IPS DF 6.9 (cell line): Measurements from ENCODE around the gene SUFU.
"Not testable (repeated sequence)": the region's sequence is repeated elsewhere in the genome, so short reads cannot be mapped to it uniquely, and the experiment has no call there.

Experiments used
- DNase-seq: peaks from one replicate; pipeline ENCODE4 v3.0.0-alpha.2; 2013; ENCODE audit warnings: low read depth, low spot score
- H3K27ac ChIP-seq: one replicate; pipeline ENCODE4 v1.5.1; 2013; ENCODE audit warnings: low read length, control low read depth
- H3K27me3 ChIP-seq: 2 replicates; pipeline ENCODE4 v1.6.1; 2013; ENCODE audit warnings: mild to moderate bottlenecking, low read length; ENCODE audit not compliant: control insufficient read depth, insufficient read depth
- H3K36me3 ChIP-seq: 2 replicates; pipeline ENCODE4 v1.6.1; 2013; ENCODE audit warnings: low read length; ENCODE audit not compliant: control insufficient read depth, insufficient read depth
- H3K4me1 ChIP-seq: 2 replicates; pipeline ENCODE4 v1.6.1; 2013; ENCODE audit warnings: low read length; ENCODE audit not compliant: control insufficient read depth, insufficient read depth
- H3K4me3 ChIP-seq: 2 replicates; pipeline ENCODE4 v1.5.1; 2013; ENCODE audit warnings: mild to moderate bottlenecking, low read length
- H3K9me3 ChIP-seq: 2 replicates; pipeline ENCODE4 v1.6.1; 2013; ENCODE audit warnings: low read length, inconsistent platforms; ENCODE audit not compliant: control insufficient read depth, insufficient read depth
- WGBS: extraction: QIAGEN DNeasy Blood & Tissue Kit; methylation state at CpG from one replicate; pipeline ENCODE4 v1.1.7; 2013; ENCODE audit warnings: mixed read lengths, missing lambda C conversion rate; ENCODE audit not compliant: insufficient read length, insufficient coverage; 5-methylcytosine and 5-hydroxymethylcytosine counted together

Gene SUFU

DNA sequence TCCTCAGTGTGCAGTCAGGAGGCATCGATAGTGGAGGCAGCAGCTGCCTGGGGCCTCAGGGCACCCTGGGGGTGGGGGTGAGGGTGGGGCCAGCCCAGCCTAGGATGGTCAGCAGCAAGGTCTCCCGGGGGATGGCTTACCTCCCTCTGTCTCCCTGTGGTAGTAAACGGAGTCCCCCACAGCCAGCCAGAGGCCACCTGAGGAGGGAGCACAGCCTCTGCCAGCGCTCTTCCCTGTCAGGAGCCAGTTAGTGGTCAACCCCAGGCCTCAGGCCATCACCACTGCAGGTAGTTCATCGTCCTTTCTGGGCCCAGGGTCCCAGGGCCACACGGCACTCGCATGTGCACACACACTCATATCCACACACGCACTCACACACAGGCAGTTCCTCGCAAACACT, 23.4 kb upstream of the SUFU start:
- no peak overlapping the region for H3K27ac ChIP-seq
- H3K9me3 ChIP-seq, result no peaks in the 10 kb centered on the region
- H3K4me3 ChIP-seq, result no peak overlapping the region
- no peaks in the 10 kb centered on the region for H3K4me1 ChIP-seq
- DNase-seq, result no peak
- WGBS, result no CpG with 5 or more reads among the region's 9 CpGs
- no peaks in the 10 kb centered on the region for H3K27me3 ChIP-seq
- H3K36me3 ChIP-seq, result peaks cover 39% of the 10 kb centered on the region

DNA sequence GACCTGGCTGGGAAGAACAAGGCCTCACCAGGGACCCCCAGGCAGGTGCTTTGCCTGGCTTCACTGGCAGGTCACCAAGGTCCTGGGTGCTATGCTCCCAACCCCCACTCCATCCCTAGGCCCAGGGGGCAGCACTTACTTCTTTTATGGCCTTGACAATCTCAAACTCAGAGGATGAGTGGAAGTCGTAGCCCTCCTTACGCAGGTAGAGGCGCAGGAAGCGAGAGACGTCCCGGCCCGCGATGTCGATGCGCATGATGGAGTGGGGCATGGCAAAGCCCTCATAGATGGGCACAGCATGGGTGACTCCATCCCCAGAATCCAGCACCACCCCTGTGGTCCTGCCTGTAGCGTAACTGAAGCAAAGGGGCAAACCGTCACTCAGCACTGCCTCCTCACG, 19.8 kb upstream of the SUFU start:
- no peak for DNase-seq
- Histone ChIP-seq H3K9me3 (no peaks in the 10 kb centered on the region), H3K4me1 (no peaks in the 10 kb centered on the region), H3K4me3 (no peak overlapping the region), H3K27me3 (no peaks in the 10 kb centered on the region), H3K36me3 (peaks cover 54% of the 10 kb centered on the region), H3K27ac (no peak overlapping the region)
- no CpG with 5 or more reads among the region's 13 CpGs for WGBS

- DNase-seq, result no peak
- no peaks in the 10 kb centered on the region for H3K9me3 ChIP-seq
- no peaks in the 10 kb centered on the region for H3K27me3 ChIP-seq
- H3K27ac ChIP-seq, result no peak overlapping the region
- no peaks in the 10 kb centered on the region for H3K4me1 ChIP-seq
- no peak overlapping the region for H3K4me3 ChIP-seq
- no CpG with 5 or more reads among the region's 18 CpGs for WGBS
- peaks cover 54% of the 10 kb centered on the region for H3K36me3 ChIP-seq
Measured at GRCh38 chr10:102485093-102485784, 18.5 kb upstream of the SUFU start.

DNA sequence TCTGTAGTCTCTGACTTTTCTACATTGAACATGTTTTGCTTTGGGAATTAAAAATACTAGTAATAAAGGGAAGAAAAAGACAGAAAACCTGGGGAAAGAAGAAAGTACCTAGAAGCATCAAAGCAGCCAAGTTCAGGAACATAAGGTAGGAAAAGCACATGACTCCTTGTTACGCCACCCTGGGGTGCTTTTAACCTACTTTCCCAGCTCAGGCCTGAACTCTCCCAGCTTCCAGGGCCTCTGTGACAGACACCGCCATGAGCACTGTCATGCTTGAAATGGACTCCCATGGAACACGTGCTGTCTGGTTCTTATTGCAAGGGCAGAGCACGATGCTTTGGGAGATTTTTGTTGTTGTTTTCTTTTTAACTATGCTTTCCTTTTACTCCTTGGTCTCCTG, 12.6 kb upstream of the SUFU start:
- no peaks in the 10 kb centered on the region for H3K4me1 ChIP-seq
- no CpG with 5 or more reads among the region's 4 CpGs for WGBS

DNA sequence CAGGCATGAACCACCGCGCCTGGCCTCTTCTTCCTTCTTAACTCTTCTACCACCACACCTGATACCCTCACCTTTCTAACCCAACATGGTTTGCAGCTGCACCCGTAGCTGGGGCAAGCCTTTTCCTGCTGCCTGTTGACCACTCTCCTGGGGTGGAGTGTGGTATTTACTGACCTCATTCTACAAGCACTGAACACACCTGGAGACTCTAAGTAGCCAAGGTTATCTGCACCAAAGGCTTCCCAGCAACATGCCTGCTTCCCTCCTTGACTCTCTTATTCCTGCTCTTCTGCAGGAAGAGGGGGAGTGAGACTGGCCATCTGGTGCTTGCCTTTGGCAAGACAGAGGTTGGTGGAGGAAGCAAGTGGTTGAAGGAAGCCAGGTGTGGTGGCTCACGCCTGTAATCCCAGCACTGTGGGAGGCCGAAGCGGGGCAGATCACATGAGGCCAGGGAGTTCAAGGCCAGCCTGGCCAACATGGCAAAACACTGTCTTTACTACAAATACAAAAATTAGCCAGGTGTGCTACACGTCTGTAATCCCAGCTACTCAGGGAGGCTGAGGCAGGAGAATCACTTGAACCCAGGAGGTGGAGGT, 11.3 kb upstream of the SUFU start:
- DNase-seq, result no peak
- Histone ChIP-seq H3K36me3 (peaks cover 7% of the 10 kb centered on the region; the same call in 1 of the 2 replicates), H3K9me3 (no peaks in the 10 kb centered on the region), H3K4me1 (no peaks in the 10 kb centered on the region), H3K27me3 (no peaks in the 10 kb centered on the region), H3K27ac (no peak overlapping the region), H3K4me3 (no peak overlapping the region)
- no CpG with 5 or more reads among the region's 7 CpGs for WGBS

More for the DNA sequence above, 12.6 kb upstream of the SUFU start:
- H3K4me3 ChIP-seq, result no peak overlapping the region
- no peak overlapping the region for H3K27ac ChIP-seq
- DNase-seq, result no peak
- peaks cover 8% of the 10 kb centered on the region; the same call in 1 of the 2 replicates for H3K36me3 ChIP-seq
- H3K27me3 ChIP-seq, result no peaks in the 10 kb centered on the region
- no peaks in the 10 kb centered on the region for H3K9me3 ChIP-seq

DNA sequence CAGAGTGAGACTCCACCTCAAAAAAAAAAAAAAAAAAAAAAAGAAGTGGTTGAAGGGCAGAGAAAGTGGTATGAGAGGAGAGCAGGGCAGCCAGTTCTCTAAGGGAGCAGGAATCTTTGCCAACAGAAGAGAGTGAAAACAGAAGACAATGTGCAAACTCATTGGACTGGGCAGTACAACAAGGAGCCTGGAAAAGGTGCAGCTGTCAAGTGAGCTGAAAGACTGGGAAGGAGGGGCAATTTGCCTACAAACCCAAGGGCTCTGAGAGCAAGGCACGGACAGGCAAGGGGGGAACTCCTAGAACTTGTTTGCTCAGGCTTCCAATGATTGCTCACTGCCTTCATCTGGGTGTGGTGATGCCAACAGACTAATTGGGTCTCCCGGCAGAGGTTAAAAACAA, 10.8 kb upstream of the SUFU start:
- Histone ChIP-seq H3K27me3 (no peaks in the 10 kb centered on the region), H3K27ac (no peak overlapping the region), H3K4me3 (no peak overlapping the region), H3K4me1 (no peaks in the 10 kb centered on the region), H3K9me3 (no peaks in the 10 kb centered on the region), H3K36me3 (peaks cover 5% of the 10 kb centered on the region; the same call in 1 of the 2 replicates)
- no peak for DNase-seq
- WGBS, result no CpG with 5 or more reads among the region's 2 CpGs

- WGBS, result no CpG with 5 or more reads among the region's 2 CpGs
- no peak overlapping the region for H3K27ac ChIP-seq
- DNase-seq, result no peak
- no peaks in the 10 kb centered on the region; the same call in 1 of the 2 replicates for H3K36me3 ChIP-seq
- no peaks in the 10 kb centered on the region for H3K9me3 ChIP-seq
- no peaks in the 10 kb centered on the region for H3K4me1 ChIP-seq
- H3K4me3 ChIP-seq, result no peak overlapping the region
- no peaks in the 10 kb centered on the region for H3K27me3 ChIP-seq
Measured at GRCh38 chr10:102493771-102494170, 10.0 kb upstream of the SUFU start.

DNA sequence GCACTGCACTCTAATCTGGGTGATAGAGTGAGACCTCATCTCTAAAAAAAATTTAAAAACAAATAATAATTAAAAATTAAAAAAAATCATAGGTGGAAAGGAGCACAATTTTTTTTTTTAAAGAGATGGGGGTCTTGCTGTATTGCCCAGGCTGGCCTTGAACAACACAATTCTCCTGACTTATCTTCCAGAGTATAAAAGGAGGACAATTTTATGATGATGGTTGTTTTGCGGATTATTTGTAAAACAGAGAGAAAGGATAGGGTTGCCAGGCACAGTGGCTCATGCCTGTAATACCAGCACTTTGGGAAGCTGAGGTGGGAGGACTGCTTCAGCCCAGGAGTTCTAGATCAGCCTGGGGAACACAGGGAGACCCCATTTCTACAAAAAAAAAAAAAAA, 6.2 kb upstream of the SUFU start:
- Histone ChIP-seq H3K9me3 (no peaks in the 10 kb centered on the region), H3K27ac (no peak overlapping the region), H3K4me1 (no peaks in the 10 kb centered on the region), H3K36me3 (no peaks in the 10 kb centered on the region), H3K4me3 (no peak overlapping the region), H3K27me3 (no peaks in the 10 kb centered on the region)
- WGBS, result no CpG with 5 or more reads among the region's 1 CpG
- DNase-seq, result no peak

DNA sequence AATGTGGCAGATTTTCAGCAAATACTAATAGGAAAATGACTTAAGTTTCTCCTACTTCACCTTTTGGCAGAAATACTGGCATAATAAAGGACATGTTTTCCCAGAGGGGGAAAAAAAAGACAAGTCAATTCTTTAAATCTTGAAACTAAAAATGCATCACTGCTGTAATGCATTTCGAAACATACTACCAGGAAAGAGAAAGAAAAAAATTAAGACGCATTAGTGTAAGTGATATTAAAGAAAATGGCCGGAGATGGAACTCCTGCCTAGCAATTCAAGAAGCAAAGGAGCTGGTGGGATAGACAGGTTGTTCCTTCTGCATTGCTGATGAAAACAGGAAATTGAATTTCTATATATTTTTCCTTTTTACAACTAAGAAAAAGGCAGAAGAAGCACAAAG, 4.4 kb upstream of the SUFU start:
- H3K4me1 ChIP-seq, result no peaks in the 10 kb centered on the region
- no peak overlapping the region for H3K4me3 ChIP-seq
- no peaks in the 10 kb centered on the region for H3K9me3 ChIP-seq
- no CpG with 5 or more reads among the region's 3 CpGs for WGBS
- no peaks in the 10 kb centered on the region for H3K27me3 ChIP-seq
- no peak for DNase-seq
- H3K36me3 ChIP-seq, result no peaks in the 10 kb centered on the region
- no peak overlapping the region for H3K27ac ChIP-seq

- DNase-seq, H3K36me3 ChIP-seq, H3K9me3 ChIP-seq, H3K4me3 ChIP-seq, H3K4me1 ChIP-seq, H3K27me3 ChIP-seq, H3K27ac ChIP-seq: not testable (repeated sequence)
- WGBS, result no CpG with 5 or more reads among the region's 13 CpGs
Measured at GRCh38 chr10:102500686-102501085, 3.1 kb upstream of the SUFU start.
